GM19468 (cell line): ENCODE measurements around the gene RAMP1.

ENCODE experiments used
- ATAC-seq: cut with Tn5 transposase; IDR thresholded peaks from one replicate; pipeline ENCODE4 v1.9.1; 2021; ENCODE audit warnings: mild to moderate bottlenecking, moderate library complexity, moderate number of reproducible peaks; ENCODE audit not compliant: unreplicated experiment; ENCODE audit errors: extremely low read depth

Gene RAMP1

DNA sequence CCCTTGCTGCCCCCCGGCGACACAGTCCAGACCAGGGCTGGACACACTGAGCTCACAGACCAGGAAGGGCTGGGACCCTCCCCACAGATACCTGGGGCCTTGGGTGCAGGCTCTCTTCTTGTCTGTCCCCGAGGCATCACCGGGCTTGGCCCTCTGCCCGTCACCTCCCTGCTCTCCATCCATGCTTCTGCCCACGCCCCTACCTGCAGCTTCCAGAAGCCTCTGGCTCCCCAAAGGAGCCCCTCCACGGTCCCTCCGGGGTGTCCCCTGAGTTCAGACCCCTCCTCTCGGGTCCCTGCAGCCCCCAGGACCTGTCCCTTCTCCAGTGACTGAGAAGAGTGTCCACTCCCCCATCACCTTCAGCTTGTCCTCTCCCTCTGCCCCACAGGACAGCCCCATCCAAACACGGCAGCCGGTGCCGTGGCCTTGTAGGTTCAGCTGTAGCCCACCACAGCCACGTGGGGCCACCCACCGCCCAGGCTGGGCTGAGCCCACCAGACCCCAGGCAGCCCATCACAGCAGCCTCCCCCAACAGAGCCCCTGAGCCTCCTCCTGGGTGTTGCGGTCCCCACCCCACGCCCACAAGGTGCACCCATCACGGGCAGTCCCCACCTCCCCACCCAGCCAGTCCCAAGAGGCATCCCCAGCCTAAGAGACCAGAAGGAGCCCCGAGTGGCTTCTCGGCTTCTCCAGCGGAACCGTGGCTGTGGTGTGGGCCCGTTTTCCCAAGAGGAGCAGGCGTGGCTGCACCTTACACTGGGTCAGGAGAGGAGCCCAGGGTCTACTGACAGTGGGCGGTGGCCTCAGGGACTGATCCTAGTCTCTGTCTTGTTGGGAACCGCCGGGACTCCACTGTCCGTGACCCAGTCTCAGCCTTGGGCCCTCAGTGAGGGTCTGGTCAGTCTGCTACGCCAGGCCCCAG is 53.1 kb downstream of the RAMP1 start:
- ATAC-seq = no peak

DNA sequence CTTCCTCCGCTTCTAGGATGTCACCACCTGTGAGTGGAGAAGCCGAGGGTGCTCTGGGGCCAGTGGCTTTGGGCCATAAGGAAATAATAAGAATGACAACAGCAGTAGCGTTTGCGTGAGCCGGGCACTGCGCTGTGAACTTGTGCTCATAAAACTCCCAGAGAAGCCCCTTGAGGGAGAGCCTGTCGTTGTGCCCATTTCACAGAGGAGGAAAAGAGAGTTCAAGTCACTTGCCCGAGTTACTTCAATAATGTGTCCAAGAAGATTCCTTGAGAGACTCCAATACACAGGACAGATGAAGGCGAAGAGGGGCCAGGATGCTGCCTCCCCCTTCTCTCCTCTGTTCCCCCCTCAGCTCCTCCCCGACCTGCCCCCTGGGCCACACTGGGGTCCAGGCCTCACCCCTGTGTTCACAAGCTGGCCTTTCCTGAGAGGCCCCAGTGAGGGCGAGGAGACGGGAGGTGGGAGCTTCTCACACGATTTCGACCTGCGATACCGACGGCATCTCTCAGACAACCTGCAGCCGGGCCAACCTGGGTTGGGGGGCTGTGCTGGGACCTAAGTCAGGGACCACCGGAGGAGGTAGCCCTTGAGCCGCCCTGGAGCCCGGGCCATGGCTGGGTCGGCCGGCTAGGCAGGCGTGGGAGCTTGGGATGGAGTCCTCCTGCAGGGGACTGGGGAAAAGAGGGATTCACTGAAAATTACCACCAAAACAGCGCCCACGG is 53.9 kb downstream of the RAMP1 start:
- no peak for ATAC-seq

DNA sequence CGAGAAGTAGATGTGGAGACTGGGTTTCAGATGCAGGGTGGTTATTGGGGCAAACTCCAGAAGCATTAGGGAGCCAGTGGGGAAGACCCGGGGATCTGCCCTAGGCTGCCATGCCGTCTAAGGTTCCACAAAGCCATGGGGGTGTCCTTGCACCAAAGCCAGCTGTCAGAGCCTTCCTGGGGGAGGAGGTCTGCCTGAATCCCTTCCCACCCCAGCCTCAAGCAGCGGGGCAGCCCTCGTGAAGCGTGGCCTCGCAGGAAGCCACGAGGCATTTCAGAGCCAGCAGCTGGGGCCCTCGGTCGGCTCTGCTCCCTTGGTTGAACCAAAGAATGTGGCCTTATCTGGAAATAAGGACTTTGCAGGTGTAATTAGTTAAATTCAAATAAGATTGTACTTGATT is 56.2 kb downstream of the RAMP1 start:
- ATAC-seq = no peak

DNA sequence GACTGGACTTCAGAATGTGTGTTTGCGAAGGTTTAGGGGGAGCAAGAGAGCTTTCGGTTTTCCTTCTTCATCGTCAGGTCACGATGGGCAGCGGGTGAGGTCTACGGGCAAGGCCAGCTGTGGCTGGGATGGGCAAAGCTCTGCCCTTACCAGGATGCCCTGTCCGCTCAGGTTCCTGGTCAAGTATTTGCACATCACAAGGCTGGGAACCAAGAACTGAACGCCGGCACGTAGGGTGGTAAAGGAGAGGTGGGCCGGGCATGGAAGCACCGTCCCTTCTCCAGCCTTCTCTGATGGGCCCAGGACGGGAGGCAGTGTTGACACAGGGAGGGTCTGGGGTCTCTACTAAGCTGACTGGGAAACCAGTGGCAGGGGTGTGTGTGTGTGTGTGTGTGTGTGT is 56.9 kb downstream of the RAMP1 start:
- no peak for ATAC-seq

DNA sequence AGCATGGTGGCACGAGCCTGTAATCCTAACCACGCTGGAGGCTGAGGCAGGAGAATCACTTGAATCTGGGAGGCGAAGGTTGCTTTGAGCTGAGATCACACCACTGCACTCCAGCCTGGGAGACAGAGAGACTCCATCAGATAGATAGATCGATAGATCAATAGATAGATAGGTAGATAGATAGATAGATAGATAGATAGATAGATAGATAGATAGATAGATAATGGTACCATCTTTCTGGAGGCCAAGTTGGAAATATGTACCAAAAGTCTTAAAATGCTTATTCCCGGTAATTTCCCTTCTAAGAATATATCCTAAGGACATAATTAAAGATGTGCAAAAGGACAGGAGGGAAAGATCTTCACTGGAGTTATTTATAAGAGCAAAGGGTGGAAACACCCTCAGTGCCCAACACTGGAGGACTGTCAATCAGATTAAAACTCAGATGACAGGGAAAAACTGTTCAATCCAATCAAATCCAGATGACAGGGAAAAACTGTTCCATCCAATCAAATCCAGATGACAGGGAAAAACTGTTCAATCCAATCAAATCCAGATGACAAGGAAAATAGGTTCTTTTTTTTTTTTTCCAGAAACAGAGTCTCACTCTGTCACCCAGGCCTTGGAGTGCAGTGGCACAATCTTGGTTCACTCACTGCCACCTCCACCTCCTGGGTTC is 58.4 kb downstream of the RAMP1 start:
- no peak for ATAC-seq

DNA sequence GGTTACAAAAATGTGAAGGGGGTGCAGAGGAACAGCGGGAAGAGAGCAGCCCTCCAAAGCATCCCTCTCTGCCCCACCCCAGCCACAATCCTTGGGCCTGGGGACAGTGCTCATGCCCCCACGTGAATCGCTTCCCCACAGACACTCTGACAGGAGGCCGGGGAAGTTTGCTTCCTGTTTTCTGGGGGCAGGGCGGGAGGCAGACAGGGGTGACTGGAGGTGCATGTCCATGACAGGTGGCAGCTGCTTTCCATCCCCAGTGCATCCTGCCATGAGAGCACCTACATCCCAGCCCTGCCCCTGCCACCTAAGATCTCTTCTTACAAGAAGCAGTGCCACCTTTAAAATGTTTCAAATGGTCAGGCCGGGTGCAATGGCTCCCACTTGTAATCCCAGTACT is 60.2 kb downstream of the RAMP1 start:
- no peak for ATAC-seq

DNA sequence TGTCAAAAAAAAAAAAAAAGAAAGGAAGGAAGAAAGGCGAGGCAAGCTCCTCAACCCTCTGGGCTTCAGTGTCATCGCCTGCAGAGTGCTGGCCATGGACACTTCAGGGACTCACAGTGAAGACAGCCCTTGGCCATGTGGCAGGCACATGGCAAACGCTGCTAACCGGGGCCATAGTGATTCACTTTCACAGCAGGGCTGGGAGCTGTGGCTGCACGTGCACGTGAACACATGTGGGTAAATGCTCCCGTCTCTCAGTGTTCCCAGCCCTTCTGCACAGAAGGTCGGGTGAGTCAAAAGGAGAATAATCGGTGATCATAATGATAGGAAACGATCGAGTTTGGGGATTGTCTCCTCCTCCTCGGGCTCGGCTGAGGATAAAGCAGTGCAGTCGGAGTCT is 61.2 kb downstream of the RAMP1 start:
- ATAC-seq = no peak

DNA sequence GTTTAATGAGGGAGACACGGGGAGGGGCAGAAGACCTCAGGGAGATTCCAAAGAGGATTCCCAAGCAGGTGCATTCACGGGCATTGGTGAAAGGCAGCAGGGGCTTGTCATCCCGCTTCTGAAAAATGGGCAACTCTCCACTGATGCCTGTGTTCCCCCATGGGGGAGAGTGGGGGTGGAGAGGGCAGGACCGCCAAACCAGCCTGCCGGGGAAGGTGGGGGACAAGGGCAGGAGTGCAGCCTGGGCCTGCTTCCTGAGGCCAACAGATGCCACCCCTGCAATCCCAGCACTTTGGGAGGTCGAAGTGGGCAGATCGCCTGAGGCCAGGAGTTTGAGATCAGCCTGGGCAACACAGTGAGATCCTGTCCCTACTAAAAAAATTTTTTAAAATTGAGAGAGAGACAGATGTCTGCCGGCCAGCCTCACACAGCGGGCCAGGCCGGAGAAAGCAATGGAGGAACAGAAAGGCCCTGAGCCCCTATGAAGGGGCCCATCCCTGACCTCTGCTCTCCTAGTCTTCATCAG is 62.6 kb downstream of the RAMP1 start:
- ATAC-seq = no peak

DNA sequence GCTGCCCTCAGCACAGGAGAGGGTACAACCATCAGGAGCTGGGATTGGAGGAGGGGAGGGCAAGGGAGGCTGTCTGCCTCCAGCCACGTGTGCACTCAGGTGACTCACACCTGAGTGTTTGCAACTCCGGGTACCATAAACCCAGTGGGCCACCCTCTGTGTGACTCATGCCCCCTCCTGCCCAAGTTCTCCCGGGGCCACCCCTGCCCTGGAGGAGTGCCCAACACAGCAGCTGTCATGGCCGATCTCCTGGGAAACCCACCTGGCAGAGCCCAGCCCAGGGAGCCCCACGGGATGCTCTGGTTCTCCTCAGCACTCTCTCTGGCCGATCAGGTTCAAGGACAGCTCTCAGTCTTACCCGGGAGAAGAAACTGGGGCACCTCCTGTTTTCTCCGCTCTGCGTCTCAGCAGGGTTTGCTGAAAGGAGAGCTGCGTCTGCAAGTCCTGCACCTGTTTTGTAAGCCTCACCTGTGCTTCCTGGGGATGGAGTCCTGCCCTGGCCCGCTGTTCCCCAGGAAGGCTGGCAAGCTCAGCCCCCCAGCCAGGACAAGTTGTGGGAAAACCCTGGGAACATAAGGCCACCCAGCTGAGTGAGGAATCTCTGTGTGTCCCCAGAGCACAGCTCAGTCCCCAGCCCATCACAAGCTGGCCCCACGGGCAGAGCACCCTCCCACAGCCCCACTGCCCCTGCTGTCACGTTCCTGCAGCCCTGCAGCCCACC is 63.4 kb downstream of the RAMP1 start:
- no peak for ATAC-seq

DNA sequence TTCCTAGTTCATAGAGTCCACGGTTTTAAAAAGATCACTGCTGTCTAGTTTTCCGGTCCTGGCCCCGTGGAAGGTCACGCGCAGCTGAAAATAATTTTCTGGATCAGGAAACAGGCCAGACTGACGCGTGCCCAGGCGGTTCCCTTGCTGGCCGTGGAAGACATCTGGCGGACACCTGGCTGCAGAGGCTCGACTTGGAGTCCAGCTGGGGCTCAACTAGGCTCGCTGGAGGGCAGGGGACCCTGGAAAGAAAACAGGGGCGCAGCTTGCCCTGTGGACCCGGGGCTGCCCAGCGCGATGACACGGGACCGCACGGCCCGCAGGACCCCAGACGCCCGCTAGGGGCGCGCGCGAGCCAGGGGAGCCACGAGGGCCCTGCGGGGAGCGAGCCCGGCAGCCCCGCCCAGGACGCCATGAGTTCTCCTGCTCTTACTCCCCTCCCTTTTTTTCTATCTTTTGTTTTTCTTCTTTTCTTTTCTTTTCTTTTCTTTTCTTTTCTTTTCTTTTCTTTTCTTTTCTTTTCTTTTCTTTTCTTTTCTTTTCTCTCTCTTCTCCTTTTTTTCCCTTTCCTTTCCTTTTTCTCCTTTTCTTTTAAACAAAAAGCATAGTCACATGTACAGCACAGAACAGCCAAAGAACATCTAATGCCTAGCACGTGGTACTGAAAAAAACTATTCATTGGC is 64.2 kb downstream of the RAMP1 start:
- peak; percentile 72 for ATAC-seq

DNA sequence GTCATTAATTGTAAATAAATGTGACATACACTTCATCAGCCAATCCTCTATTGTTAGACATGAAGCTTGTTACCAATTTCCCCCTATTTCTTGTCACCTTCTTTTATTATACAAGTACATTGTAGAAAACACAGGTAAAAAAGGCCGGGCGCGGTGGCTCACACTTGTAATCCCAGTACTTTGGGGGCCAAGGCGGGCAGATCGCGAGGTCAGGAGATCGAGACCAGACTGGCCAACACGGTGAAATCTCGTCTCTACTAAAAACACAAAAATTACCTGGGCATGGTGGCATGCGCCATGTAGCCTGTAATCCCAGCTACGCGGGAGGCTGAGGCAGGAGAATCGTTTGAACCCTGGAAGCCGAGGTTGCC is 64.7 kb downstream of the RAMP1 start:
- ATAC-seq = no peak

DNA sequence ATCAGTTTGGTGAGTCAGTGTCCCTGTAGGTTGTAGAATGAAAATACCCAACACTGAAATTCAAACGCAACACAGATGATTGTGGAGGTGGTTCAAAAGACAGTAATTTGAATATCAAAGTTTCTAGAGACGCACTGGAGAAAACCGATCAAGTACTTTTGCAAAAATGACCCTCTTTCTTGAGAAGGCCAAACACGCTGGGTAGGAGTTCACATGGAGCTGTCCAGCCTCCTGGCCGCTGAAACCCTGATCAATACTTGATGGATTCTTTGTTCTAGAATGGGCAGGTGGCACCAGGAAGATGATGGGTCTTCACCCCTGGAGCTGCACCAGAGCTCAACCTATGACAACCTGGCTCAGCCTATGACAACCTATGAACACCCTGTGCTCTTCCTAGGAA is 67.7 kb downstream of the RAMP1 start:
- no peak for ATAC-seq

DNA sequence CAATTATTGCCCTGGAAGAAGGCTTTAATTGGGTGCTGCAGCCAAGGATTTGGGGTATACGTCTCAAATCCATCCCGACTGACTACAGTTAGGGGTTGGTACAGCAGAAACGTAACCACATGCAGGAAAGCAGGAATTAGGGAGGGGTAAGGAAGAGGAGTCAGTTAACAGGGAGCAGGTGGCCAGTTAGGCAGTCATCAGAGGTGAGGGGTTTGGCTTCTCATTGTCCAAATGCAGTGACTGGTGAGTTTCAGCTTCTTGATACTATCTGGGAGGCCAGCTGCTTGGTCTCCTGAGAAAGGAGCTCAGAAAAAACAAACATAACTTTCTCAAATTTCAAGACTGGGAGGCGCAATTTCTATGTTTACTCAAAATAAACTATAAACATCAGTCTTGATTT is 68.6 kb downstream of the RAMP1 start:
- ATAC-seq = no peak

DNA sequence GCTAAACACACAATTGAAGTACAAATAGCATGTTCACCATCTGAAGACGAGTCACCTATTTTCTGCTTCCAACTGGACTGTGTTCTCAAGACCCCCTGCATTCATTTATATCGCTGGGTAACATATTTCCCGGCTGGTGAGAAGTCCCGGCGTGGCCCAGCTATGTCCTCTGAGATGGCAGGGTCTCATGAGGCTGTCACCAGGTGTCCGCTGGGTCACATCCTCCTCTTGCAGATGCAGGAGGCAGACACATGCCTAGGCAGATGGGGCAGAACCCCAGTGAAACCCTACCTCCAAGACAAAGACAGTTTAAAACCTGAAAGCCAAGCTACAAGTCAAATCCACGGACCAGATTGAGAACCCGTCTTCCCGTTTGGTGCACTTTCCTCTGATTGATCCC is 70.6 kb downstream of the RAMP1 start:
- ATAC-seq = no peak

DNA sequence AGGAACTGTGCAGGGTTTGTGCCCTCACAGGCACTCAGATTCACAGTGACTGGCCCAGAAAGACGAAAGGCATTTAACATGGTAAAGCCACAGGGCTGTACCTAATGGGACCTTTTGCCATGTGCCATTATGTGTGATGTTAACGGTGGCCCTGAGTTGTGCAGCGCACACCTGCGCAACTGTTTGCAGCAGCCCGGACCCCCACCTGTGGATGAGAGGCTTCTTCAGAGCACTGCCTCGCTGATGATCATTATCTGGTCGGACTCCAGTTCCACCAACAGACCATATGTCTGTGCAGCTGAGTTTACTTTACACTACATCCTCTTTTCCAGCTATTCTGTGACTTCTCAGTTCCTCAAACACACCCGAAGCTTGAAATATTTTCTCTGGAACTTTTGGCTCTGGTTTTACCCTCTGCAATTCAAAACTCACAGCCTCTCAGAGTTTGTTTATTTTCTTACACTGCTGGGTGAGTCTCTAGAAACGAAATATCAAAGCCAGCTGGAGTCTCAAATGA is 71.8 kb downstream of the RAMP1 start:
- no peak for ATAC-seq

DNA sequence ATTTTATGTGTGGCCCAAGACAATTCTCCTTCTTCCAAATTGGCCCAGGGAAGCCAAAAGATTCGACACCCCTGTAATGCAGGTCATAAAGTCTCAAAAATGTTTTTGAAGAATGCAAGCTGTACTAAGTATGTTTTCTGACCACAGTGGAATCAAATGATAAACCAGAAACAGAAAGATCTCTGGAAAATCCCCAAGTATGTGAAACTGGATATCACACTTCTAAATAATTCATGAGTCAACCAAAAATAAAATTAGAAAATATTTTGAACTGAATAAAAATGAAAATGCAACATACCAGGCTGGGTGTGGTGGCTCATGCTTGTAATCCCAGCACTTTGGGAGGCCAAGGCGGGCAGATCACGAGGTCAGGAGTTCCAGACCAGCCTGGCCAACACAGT is 73.3 kb downstream of the RAMP1 start:
- no peak for ATAC-seq

DNA sequence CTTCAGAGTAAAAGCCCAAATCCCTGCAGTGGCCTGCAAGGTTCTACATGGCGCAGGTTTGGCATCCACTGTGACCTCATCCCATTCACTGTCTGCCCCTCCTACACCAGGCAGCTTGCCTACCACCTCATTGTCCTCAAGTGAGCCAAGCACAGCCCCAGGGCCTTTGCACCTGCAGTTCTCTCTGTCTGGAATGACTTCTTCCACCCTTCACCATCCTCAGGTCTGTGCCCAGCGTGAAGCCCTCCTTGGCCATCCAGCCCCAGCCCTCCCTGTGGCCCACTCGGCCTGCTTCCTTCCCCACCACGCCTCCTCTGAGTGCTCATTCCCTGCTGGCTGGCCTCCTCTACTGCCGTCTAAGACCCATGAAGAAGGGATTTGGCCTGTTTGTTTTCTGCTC is 74.8 kb downstream of the RAMP1 start:
- ATAC-seq = no peak

DNA sequence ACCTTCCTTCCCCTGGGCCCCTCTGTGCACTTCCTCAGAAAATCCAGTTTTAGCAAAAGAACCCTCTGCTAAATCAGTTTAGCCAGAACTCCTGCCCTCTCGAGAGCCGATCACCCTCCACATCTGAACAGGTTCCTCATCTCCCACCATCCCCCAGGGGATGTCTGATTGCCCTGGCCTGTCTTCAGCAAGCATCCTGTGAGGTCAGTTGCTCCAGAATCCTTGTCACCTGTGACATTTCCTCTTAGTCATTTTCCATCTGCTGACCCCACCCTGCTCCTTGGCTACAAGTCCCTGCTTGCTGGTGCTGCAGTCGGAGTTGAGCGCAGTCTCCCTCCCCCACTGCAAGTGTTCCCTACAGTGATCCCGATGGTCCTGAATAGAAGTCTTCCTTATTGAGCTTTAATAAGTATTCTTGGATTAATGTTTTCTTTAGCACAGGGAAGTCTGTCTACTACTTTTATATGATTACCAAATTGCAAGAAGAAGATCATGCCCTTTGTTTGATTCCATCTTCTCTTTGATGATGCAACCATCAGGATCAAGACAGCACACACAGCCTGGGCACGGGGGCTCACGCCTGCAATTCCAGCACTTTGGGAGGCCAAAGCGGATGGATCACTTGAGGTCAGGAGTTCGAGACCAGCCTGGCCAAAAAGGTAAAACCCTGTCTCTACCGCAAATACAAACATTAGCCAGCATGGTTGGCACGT is 76.5 kb downstream of the RAMP1 start:
- ATAC-seq = no peak

DNA sequence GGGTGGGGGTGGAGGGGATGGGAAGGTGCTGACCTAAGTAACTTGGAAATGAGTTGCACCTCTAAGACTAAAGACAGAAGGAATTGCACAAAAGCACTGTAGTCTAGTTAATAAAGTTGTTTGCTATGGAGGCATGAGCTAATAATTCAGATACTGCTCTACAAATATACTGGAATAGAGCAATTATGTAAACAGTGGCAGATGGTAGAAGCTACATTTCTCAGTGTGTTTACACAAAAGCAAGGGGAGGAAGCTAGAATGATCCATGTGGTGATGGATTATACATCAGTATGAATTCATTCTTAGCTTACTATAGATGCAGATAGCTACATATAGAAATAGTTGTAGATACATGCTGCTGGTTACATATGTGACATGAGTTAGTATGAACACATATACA is 79.8 kb downstream of the RAMP1 start:
- no peak for ATAC-seq
